IMR-90 (cell line): ENCODE measurements around the gene NOX3. TPM values are rescaled to one million over a fixed set of nuclear protein-coding genes. Genes with fewer than 3 reads are reported as not detected.
A peak's percentile ranks its signal among the peaks of the same experiment; 100 is the strongest.

ENCODE experiments used
- ATAC-seq: fragments of 200-7000 bp; cut with Tn5 transposase; 2 replicates; pipeline ENCODE4 v1.9.1; 2020; ENCODE audit warnings: low read depth, mild to moderate bottlenecking, moderate library complexity
- BruUV-seq: library from RNA; stranded (reverse); fragments of 400-500 nt; replicated peaks from 2 replicates; lab custom pipeline; 2021; lab: Mats Ljungman, UMichigan
- CTCF ChIA-PET: fragments of 300-600 bp; formaldehyde crosslinking; extraction: SDS; loops from one replicate; lab custom pipeline; 2021; ENCODE audit warnings: antibody characterized with exemption; lab: Yijun Ruan, JAX
- POLR2A ChIA-PET: fragments of 300-600 bp; sonication (Branson Sonifier 250); formaldehyde crosslinking; loops from one replicate; lab custom pipeline; 2022; ENCODE audit warnings: antibody characterized with exemption; ENCODE audit not compliant: unreplicated experiment; lab: Charles Lee
- DNase-seq: peaks from one replicate; pipeline ENCODE4 v3.0.0; 2013
- H2AFZ ChIP-seq: replicated peaks from 2 replicates; pipeline ENCODE3; 2013; ENCODE audit warnings: low read length, mild to moderate bottlenecking; ENCODE audit not compliant: poor library complexity
- H2AK5ac ChIP-seq: 2 replicates; pipeline ENCODE4 v1.6.1; 2013; ENCODE audit warnings: low read depth, low read length, inconsistent platforms
- H2AK9ac ChIP-seq: replicated peaks from 2 replicates; pipeline ENCODE3; 2013; ENCODE audit warnings: mild to moderate bottlenecking, low read depth, low read length, moderate library complexity; ENCODE audit not compliant: poor library complexity
- H2BK120ac ChIP-seq: 2 replicates; pipeline ENCODE4 v1.6.1; 2013; ENCODE audit warnings: low read depth, low read length, inconsistent platforms
- H2BK15ac ChIP-seq: 3 replicates; pipeline ENCODE4 v1.6.1; 2013; ENCODE audit warnings: low read depth, low read length, inconsistent platforms
- H2BK20ac ChIP-seq: 2 replicates; pipeline ENCODE4 v1.6.1; 2013; ENCODE audit warnings: low read depth, mild to moderate bottlenecking, inconsistent platforms, low read length, moderate library complexity
- H2BK5ac ChIP-seq: 2 replicates; pipeline ENCODE4 v1.6.1; 2013; ENCODE audit warnings: mild to moderate bottlenecking, low read depth, low read length, inconsistent platforms; ENCODE audit not compliant: poor library complexity, severe bottlenecking
- H3K14ac ChIP-seq: replicated peaks from 2 replicates; pipeline ENCODE4 v1.6.1; 2013; ENCODE audit warnings: low read depth, low read length, inconsistent platforms
- H3K18ac ChIP-seq: 2 replicates; pipeline ENCODE4 v1.6.1; 2013; ENCODE audit warnings: low read depth, low read length, control low read depth
- H3K23ac ChIP-seq: 2 replicates; pipeline ENCODE4 v1.6.1; 2013; ENCODE audit warnings: low read depth, low read length, inconsistent platforms
- H3K27ac ChIP-seq: 2 replicates; pipeline ENCODE4 v1.5.1; 2013; ENCODE audit warnings: mild to moderate bottlenecking, control low read depth, low read length; ENCODE audit not compliant: insufficient read depth
- H3K27me3 ChIP-seq: 2 replicates; pipeline ENCODE4 v1.6.1; 2013; ENCODE audit warnings: low read length; ENCODE audit not compliant: control insufficient read depth, insufficient read depth
- H3K36me3 ChIP-seq: 2 replicates; pipeline ENCODE4 v1.6.1; 2013; ENCODE audit warnings: low read length, mixed read lengths; ENCODE audit not compliant: control insufficient read depth, insufficient read depth
- H3K4ac ChIP-seq: 2 replicates; pipeline ENCODE4 v1.6.1; 2013; ENCODE audit warnings: low read depth, low read length, inconsistent platforms
- H3K4me1 ChIP-seq: 2 replicates; pipeline ENCODE4 v1.6.1; 2013; ENCODE audit warnings: low read length, mixed read lengths; ENCODE audit not compliant: control insufficient read depth, insufficient read depth
- H3K4me2 ChIP-seq: 2 replicates; pipeline ENCODE4 v1.6.1; 2013; ENCODE audit warnings: low read depth, mild to moderate bottlenecking, control low read depth, low read length, moderate library complexity
- H3K4me3 ChIP-seq: 2 replicates; pipeline ENCODE4 v1.5.1; 2013; ENCODE audit warnings: low read depth, mild to moderate bottlenecking, control low read depth, low read length, moderate library complexity; ENCODE audit not compliant: insufficient read depth
- H3K56ac ChIP-seq: 2 replicates; pipeline ENCODE4 v1.6.1; 2013; ENCODE audit warnings: low read length, inconsistent platforms; ENCODE audit not compliant: insufficient read depth; ENCODE audit errors: extremely low read depth
- H3K79me1 ChIP-seq, 2 experiments: 2 replicates each; pipeline ENCODE4 v1.6.1; 2013; ENCODE audit warnings: low read length in 2 of 2, inconsistent platforms in 1 of 2, low read depth in 1 of 2
- H3K9ac ChIP-seq: 2 replicates; pipeline ENCODE4 v1.6.1; 2013; ENCODE audit warnings: low read depth, low read length, control low read depth
- H3K9me1 ChIP-seq: 2 replicates; pipeline ENCODE4 v1.6.1; 2013; ENCODE audit warnings: low read length, inconsistent platforms; ENCODE audit not compliant: insufficient read depth
- H3K9me3 ChIP-seq: 2 replicates; pipeline ENCODE4 v1.6.1; 2013; ENCODE audit warnings: low read length; ENCODE audit not compliant: control insufficient read depth, insufficient read depth
- H4K20me1 ChIP-seq: 2 replicates; pipeline ENCODE4 v1.6.1; 2013; ENCODE audit warnings: low read length, inconsistent platforms; ENCODE audit not compliant: insufficient read depth
- H4K5ac ChIP-seq: 2 replicates; pipeline ENCODE4 v1.6.1; 2013; ENCODE audit warnings: mild to moderate bottlenecking, low read depth, low read length, control low read depth
- H4K8ac ChIP-seq, 2 experiments: 2 replicates each; pipeline ENCODE4 v1.6.1; 2013; ENCODE audit warnings: low read depth in 2 of 2, low read length in 2 of 2, control low read depth in 1 of 2, inconsistent platforms in 1 of 2
- H4K91ac ChIP-seq: 2 replicates; pipeline ENCODE4 v1.6.1; 2013; ENCODE audit warnings: low read depth, low read length, inconsistent platforms; ENCODE audit not compliant: insufficient read depth
- BHLHE40 ChIP-seq: fragments of 150-350 bp; IDR thresholded peaks from 2 replicates; pipeline ENCODE4 v1.6.1; 2016; ENCODE audit warnings: mild to moderate bottlenecking, low read depth, low read length
- CEBPB ChIP-seq: IDR thresholded peaks from 2 replicates; pipeline ENCODE4 v1.6.1; 2012; ENCODE audit warnings: low read depth, low read length, improper control_type of control experiment
- CHD1 ChIP-seq: IDR thresholded peaks from 2 replicates; pipeline ENCODE4 v1.6.1; 2012; ENCODE audit warnings: low read depth, low read length, improper control_type of control experiment
- CTCF ChIP-seq: conservative IDR thresholded peaks from 2 replicates; pipeline ENCODE4 v1.5.1; 2012; ENCODE audit warnings: mild to moderate bottlenecking, low read depth, low read length, improper control_type of control experiment
- FOS ChIP-seq: fragments of 150-350 bp; IDR thresholded peaks from 2 replicates; pipeline ENCODE4 v1.6.1; 2016; ENCODE audit warnings: low read depth, low read length
- MAFK ChIP-seq: IDR thresholded peaks from 2 replicates; pipeline ENCODE4 v1.6.1; 2012; ENCODE audit warnings: low read depth, low read length, improper control_type of control experiment
- MAZ ChIP-seq: IDR thresholded peaks from 2 replicates; pipeline ENCODE4 v1.6.1; 2012; ENCODE audit warnings: low read depth, mild to moderate bottlenecking, low read length, improper control_type of control experiment, moderate library complexity, borderline replicate concordance
- MXI1 ChIP-seq: IDR thresholded peaks from 2 replicates; pipeline ENCODE4 v1.6.1; 2012; ENCODE audit warnings: low read depth, mild to moderate bottlenecking, low read length, moderate library complexity, borderline replicate concordance
- NFE2L2 ChIP-seq: fragments of 150-350 bp; IDR thresholded peaks from 2 replicates; pipeline ENCODE4 v1.6.1; 2016; ENCODE audit warnings: low read depth, mild to moderate bottlenecking, low read length
- POLR2A ChIP-seq: IDR thresholded peaks from 2 replicates; pipeline ENCODE4 v1.6.1; 2012; ENCODE audit warnings: mild to moderate bottlenecking, low read depth, low read length
- RAD21 ChIP-seq: IDR thresholded peaks from 2 replicates; pipeline ENCODE4 v1.6.1; 2012; ENCODE audit warnings: low read length, improper control_type of control experiment
- RCOR1 ChIP-seq: IDR thresholded peaks from 2 replicates; pipeline ENCODE4 v1.6.1; 2012; ENCODE audit warnings: mild to moderate bottlenecking, low read length, improper control_type of control experiment; ENCODE audit not compliant: insufficient replicate concordance
- RFX5 ChIP-seq: IDR thresholded peaks from 2 replicates; pipeline ENCODE4 v1.8.0; 2012; ENCODE audit warnings: low read depth, mild to moderate bottlenecking, low read length, moderate library complexity
- SMC3 ChIP-seq: fragments of 150-350 bp; IDR thresholded peaks from 2 replicates; pipeline ENCODE4 v1.6.1; 2016; ENCODE audit warnings: low read depth, mild to moderate bottlenecking, antibody characterized with exemption, low read length, moderate library complexity
- USF2 ChIP-seq: fragments of 150-350 bp; IDR thresholded peaks from 2 replicates; pipeline ENCODE4 v1.6.1; 2017; ENCODE audit warnings: mild to moderate bottlenecking, antibody characterized with exemption, low read length, low read depth
- WGBS, 2 experiments: methylation state at CpG; one replicate each; pipeline versions ENCODE4 v1.1.5 to v1.1.7; 2013; ENCODE audit warnings: missing lambda C conversion rate in 2 of 2; ENCODE audit not compliant: insufficient read length in 1 of 2; ENCODE audit errors: extremely low coverage in 2 of 2; 5-methylcytosine and 5-hydroxymethylcytosine counted together
- dilution Hi-C: fragments of 300-500 bp; cut with HindIII; formaldehyde crosslinking; loops from one replicate; pipeline ENCODE4 v1.14.3; 2018; ENCODE audit warnings: low sequenced_read_pairs; ENCODE audit not compliant: unreplicated experiment
- in situ Hi-C: fragments of 300-500 bp; cut with MboI; formaldehyde crosslinking; loops from 3 replicates; pipeline ENCODE4 v1.14.3; 2019; ENCODE audit warnings: low sequenced_read_pairs, inconsistent platforms, mixed read lengths
- intact Hi-C: fragments of 100-400 bp; cut with micrococcal nuclease; formaldehyde crosslinking; loops from 2 replicates; pipeline ENCODE4 v1.10.0; 2022
- polyA plus RNA-seq, 3 experiments: library from polyadenylated mRNA; depleted of rRNA; stranded (reverse); fragments of >200 nt; gene quantifications; 2 replicates each; pipeline ENCODE4 v1.2.3, GENCODE V29; 2012; ENCODE audit warnings: low replicate concordance in 1 of 3
- total RNA-seq: library from RNA; depleted of rRNA; stranded (reverse); fragments of >200 nt; gene quantifications from 2 replicates; pipeline ENCODE4 v1.2.3, GENCODE V29; 2012

NOX3 gene
- total and polyA plus RNA-seq, 2 of the 4 experiments (the other 2 are of a cell fraction): not detected

DNA sequence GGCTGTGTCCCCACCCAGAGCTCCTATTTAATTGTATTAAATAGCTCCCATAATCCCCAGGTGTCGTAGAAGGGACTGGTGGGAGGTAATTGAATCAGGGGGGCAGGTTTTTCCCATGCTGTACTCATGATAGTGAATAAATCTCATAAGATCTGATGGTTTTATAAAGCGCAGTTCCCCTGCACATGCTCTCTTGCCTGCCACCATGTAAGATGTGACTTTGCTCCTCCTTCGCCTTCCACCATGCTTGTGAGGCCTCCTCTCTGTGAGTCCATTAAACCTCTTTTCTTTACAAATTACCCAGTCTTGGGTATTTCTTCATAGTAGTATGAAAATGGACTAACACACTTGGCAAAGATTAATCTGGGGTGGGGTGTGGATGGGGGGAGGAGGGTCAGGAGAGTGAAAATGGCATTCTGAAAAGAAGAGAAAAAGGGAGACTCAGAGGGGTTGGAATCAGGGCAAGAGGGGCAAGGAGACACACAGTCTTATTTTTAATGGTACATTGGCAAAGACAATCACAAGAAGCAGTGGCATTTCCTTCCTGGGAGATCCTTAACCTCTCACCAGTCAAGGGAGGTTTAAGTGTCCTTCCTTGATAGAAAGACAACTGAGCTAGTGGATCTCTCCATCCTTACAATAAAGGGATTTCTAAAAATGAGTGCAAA lies 37.5 kb upstream of the NOX3 start:
- Histone ChIP-seq H2BK5ac (peak overlapping the region; percentile 100), H4K8ac (peak overlapping the region; percentile 88 to 96), H3K18ac (peak overlapping the region; percentile 100), H4K5ac (peak overlapping the region; percentile 100), H3K27me3 (no peaks in the 10 kb centered on the region), H4K91ac (peak overlapping the region; percentile 98), H3K9me3 (no peaks in the 10 kb centered on the region), H3K4me1 (peaks cover 16% of the 10 kb centered on the region), H2AK5ac (peak overlapping the region; percentile 100), H3K9me1 (no peaks in the 10 kb centered on the region; the same call in 1 of the 2 replicates), H4K20me1 (no peaks in the 10 kb centered on the region), H3K14ac (peak overlapping the region; percentile 98), H3K27ac (peak overlapping the region; percentile 98), H2AK9ac (peak overlapping the region; percentile 53), H3K56ac (peak overlapping the region; percentile 98), H3K4me3 (no peak overlapping the region), H2BK20ac (peak overlapping the region; percentile 100), H3K36me3 (no peaks in the 10 kb centered on the region), H2BK15ac (peak overlapping the region; percentile 92), H3K4me2 (peak overlapping the region; percentile 82), H2BK120ac (peak overlapping the region; percentile 100), H3K79me1 (no peaks in the 10 kb centered on the region), H2AFZ (peak overlapping the region; percentile 72), H3K9ac (peak overlapping the region; percentile 74), H3K4ac (peak overlapping the region; percentile 97), H3K23ac (peak overlapping the region; percentile 99)
- no CpG with 5 or more reads among the region's 3 CpGs for WGBS, 2 experiments
- no TSS peak for BruUV-seq
- DNase-seq (no peak), ATAC-seq (no peak)
- TF ChIP-seq RFX5: no peak
- TF ChIP-seq RAD21: no peak
- no peak for TF ChIP-seq RCOR1
- no peak for TF ChIP-seq MAZ
- TF ChIP-seq MAFK: no peak
- no peak for TF ChIP-seq BHLHE40
- no peak for TF ChIP-seq NFE2L2
- no peak for TF ChIP-seq CHD1
- no peak for TF ChIP-seq USF2
- TF ChIP-seq POLR2A: no peak
- no peak for TF ChIP-seq CEBPB
- no peak for TF ChIP-seq SMC3
- no peak for TF ChIP-seq CTCF
- TF ChIP-seq FOS: no peak
- TF ChIP-seq MXI1: no peak
- ChIA-PET CTCF (interaction anchor here (0.5 kb wide), 1 partner anchor 22 kb away, joined by 3 read pairs; no protein-coding TSS in a partner anchor), POLR2A (interaction anchor here (1.1 kb wide), 1 partner anchor 12 kb away, joined by 8 read pairs; no protein-coding TSS in a partner anchor)
- in situ Hi-C loops (loop anchor here (10.0 kb wide), 1 partner anchor 308 kb away; no protein-coding TSS in a partner anchor), dilution Hi-C loops (no loop called here), intact Hi-C loops (no loop called here)
